CD4-positive, CD25-positive, alpha-beta regulatory T cell (primary cell): ENCODE data around the gene ZC3H13. TPM values are rescaled to one million over a fixed set of nuclear protein-coding genes. Genes with fewer than 3 reads are reported as not detected.

Experiments used
- ATAC-seq, 2 donors: fragments of 150-1000 bp; cut with Tn5 transposase; one replicate each; pipeline ENCODE4 v1.10.0; 2021; ENCODE audit warnings: low read depth in 2 of 2, moderate number of reproducible peaks in 2 of 2, moderate library complexity in 1 of 2
- DNase-seq, 3 donors: peaks; one replicate each; pipeline versions ENCODE4 v3.0.0 to v3.0.0-alpha.2; 2012 to 2022; ENCODE audit warnings: mixed read lengths in 1 of 3
- H3K27ac ChIP-seq: one replicate; pipeline ENCODE4 v1.7.0; 2013; ENCODE audit warnings: mild to moderate bottlenecking, low read length; ENCODE audit not compliant: insufficient read depth, poor library complexity, severe bottlenecking
- H3K27me3 ChIP-seq: one replicate; pipeline ENCODE4 v1.7.0; 2013; ENCODE audit warnings: low read length; ENCODE audit not compliant: control insufficient read depth, insufficient read depth
- H3K36me3 ChIP-seq: one replicate; pipeline ENCODE4 v1.7.0; 2013; ENCODE audit warnings: mild to moderate bottlenecking, low read length, moderate library complexity; ENCODE audit not compliant: control insufficient read depth, insufficient read depth
- H3K4me1 ChIP-seq: 2 replicates; pipeline ENCODE4 v1.7.0; 2013; ENCODE audit warnings: mild to moderate bottlenecking, low read length; ENCODE audit not compliant: insufficient read depth, control insufficient read depth, poor library complexity, severe bottlenecking
- H3K4me3 ChIP-seq: one replicate; pipeline ENCODE4 v1.7.0; 2013; ENCODE audit warnings: low read depth, mild to moderate bottlenecking, low read length, moderate library complexity
- H3K9me3 ChIP-seq, 2 experiments: 1 replicate in 1 of 2; 2 replicates in 1 of 2; pipeline ENCODE4 v1.7.0; 2013; ENCODE audit warnings: low read length in 2 of 2, mild to moderate bottlenecking in 1 of 2, moderate library complexity in 1 of 2; ENCODE audit not compliant: control insufficient read depth in 2 of 2
- H3K27ac Mint-ChIP-seq, 3 donors: one replicate each; pipeline ENCODE4 v1.8.0; 2020 to 2022; ENCODE audit warnings: mild to moderate bottlenecking in 3 of 3, mixed read lengths in 3 of 3, moderate library complexity in 2 of 3
- H3K27me3 Mint-ChIP-seq: one replicate; pipeline ENCODE4 v1.8.0; 2022; ENCODE audit warnings: mild to moderate bottlenecking, mixed read lengths
- H3K36me3 Mint-ChIP-seq: one replicate; pipeline ENCODE4 v1.8.0; 2020; ENCODE audit warnings: mixed read lengths
- H3K4me1 Mint-ChIP-seq, 4 donors: one replicate each; pipeline ENCODE4 v1.8.0; 2020 to 2022; ENCODE audit warnings: mixed read lengths in 4 of 4, mild to moderate bottlenecking in 1 of 4
- H3K4me3 Mint-ChIP-seq, 4 donors: one replicate each; pipeline ENCODE4 v1.8.0; 2020 to 2022; ENCODE audit warnings: mild to moderate bottlenecking in 4 of 4, mixed read lengths in 4 of 4, moderate library complexity in 3 of 4
- H3K9me3 Mint-ChIP-seq, 7 donors: one replicate each; pipeline ENCODE4 v1.8.0; 2020 to 2022; ENCODE audit warnings: mixed read lengths in 7 of 7, mild to moderate bottlenecking in 3 of 7, moderate library complexity in 2 of 7
- polyA plus RNA-seq, 4 donors: library from polyadenylated mRNA; unstranded; fragments of 300-500 nt; fragmentation: Illumina TruSeq; gene quantifications; one replicate each; pipeline ENCODE4 v1.2.3, GENCODE V29; 2021
- total RNA-seq: library from RNA; stranded (reverse); gene quantifications from one replicate; pipeline ENCODE4 v1.2.3, GENCODE V29; 2022

Gene ZC3H13
- total and polyA plus RNA-seq, 5 donors from 2014 or later, result 23.7 to 58.4 (median 25.3) TPM

GRCh38 chr13:45950386-45951000 is 102.1 kb downstream of the ZC3H13 start:
- Mint-ChIP-seq H3K27me3 (no peaks in the 10 kb centered on the region), H3K27ac (no peak overlapping the region), H3K9me3 (no peaks in the 10 kb centered on the region), H3K4me3 (no peak overlapping the region), H3K4me1 (no peaks in the 10 kb centered on the region), H3K36me3 (peaks cover 11% of the 10 kb centered on the region)
- no peaks in the 10 kb centered on the region for H3K9me3 ChIP-seq
- no peaks in the 10 kb centered on the region for H3K27me3 ChIP-seq
- peaks cover 6% of the 10 kb centered on the region for H3K36me3 ChIP-seq
- DNase-seq, result no peak
- H3K27ac ChIP-seq, result no peak overlapping the region
- no peak overlapping the region for H3K4me3 ChIP-seq
- ATAC-seq, result no peak
- no peaks in the 10 kb centered on the region for H3K4me1 ChIP-seq

DNA sequence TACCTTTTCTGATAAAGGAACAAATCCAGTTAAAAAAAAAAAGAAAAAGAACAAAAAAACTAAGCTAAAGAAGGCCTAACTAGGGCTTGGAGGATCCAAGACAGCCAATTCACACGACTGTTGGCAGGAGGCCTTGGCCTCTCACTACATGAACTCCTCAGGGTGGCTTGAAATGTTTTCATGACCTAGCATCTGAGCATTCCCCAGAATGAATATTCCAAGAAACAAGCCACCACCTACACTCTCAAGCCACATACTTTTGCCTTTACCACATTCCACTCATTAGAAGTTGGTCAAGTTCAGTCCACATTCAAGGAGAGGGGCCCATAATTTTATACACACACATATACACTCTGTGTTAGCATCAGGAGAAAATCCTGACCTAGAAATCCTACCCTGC is 103.4 kb downstream of the ZC3H13 start:
- DNase-seq (no peak), ATAC-seq (no peak)
- no peak overlapping the region for H3K4me3 Mint-ChIP-seq
- Histone ChIP-seq H3K36me3 (peaks cover 2% of the 10 kb centered on the region), H3K4me3 (no peak overlapping the region), H3K4me1 (no peaks in the 10 kb centered on the region), H3K27ac (no peak overlapping the region), H3K9me3 (no peaks in the 10 kb centered on the region), H3K27me3 (no peaks in the 10 kb centered on the region)
- H3K36me3 Mint-ChIP-seq, result peaks cover 4% of the 10 kb centered on the region
- no peaks in the 10 kb centered on the region for H3K9me3 Mint-ChIP-seq
- H3K4me1 Mint-ChIP-seq, result no peaks in the 10 kb centered on the region
- no peaks in the 10 kb centered on the region for H3K27me3 Mint-ChIP-seq
- peak overlapping the region in 1 of 3 donors; percentile 76 for H3K27ac Mint-ChIP-seq

- peaks cover 9% of the 10 kb centered on the region for H3K27me3 Mint-ChIP-seq
- no peak overlapping the region for H3K4me3 Mint-ChIP-seq
- DNase-seq (no peak), ATAC-seq (no peak)
- H3K27ac Mint-ChIP-seq, result no peak overlapping the region
- Histone ChIP-seq H3K36me3 (no peaks in the 10 kb centered on the region), H3K9me3 (no peaks in the 10 kb centered on the region), H3K4me1 (no peaks in the 10 kb centered on the region), H3K4me3 (no peak overlapping the region), H3K27ac (no peak overlapping the region), H3K27me3 (peaks cover 4% of the 10 kb centered on the region)
- no peaks in the 10 kb centered on the region for H3K36me3 Mint-ChIP-seq
- no peaks in the 10 kb centered on the region for H3K4me1 Mint-ChIP-seq
- H3K9me3 Mint-ChIP-seq, result no peaks in the 10 kb centered on the region
These were observed 108.6 kb downstream of the ZC3H13 start for GRCh38 chr13:45943965-45944364.

DNA sequence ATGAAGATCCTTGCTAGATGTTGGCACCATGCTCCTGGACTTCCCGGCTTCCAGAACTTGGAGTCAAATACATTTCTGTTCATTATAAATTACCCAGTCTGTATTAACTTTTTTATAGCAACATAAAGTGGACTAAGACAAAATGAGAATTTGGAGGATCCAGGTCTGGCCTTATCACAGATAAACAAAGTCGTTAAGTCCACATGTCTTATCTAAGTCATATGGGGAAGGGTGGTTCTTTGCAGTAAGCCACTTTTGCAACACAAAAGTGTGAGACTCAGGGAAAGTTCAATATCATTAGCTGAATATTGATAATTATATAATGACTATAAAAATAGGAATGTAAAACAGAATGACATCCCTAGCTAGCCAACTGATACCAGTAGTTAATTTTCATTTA is 109.4 kb downstream of the ZC3H13 start:
- H3K4me3 ChIP-seq, result no peak overlapping the region
- no peak overlapping the region for H3K27ac ChIP-seq
- H3K36me3 Mint-ChIP-seq, result no peaks in the 10 kb centered on the region
- ATAC-seq (no peak), DNase-seq (no peak)
- H3K4me1 Mint-ChIP-seq, result no peaks in the 10 kb centered on the region
- H3K27me3 ChIP-seq, result peaks cover 4% of the 10 kb centered on the region
- no peak overlapping the region for H3K27ac Mint-ChIP-seq
- H3K27me3 Mint-ChIP-seq, result peaks cover 9% of the 10 kb centered on the region
- no peaks in the 10 kb centered on the region for H3K9me3 Mint-ChIP-seq
- H3K4me1 ChIP-seq, result no peaks in the 10 kb centered on the region
- no peak overlapping the region for H3K4me3 Mint-ChIP-seq
- no peaks in the 10 kb centered on the region for H3K9me3 ChIP-seq
- H3K36me3 ChIP-seq, result no peaks in the 10 kb centered on the region

GRCh38 chr13:45941261-45941660 is 111.3 kb downstream of the ZC3H13 start:
- H3K4me1 Mint-ChIP-seq, result no peaks in the 10 kb centered on the region
- Histone ChIP-seq H3K27me3 (peaks cover 4% of the 10 kb centered on the region), H3K4me3 (no peak overlapping the region), H3K27ac (no peak overlapping the region), H3K4me1 (no peaks in the 10 kb centered on the region), H3K9me3 (no peaks in the 10 kb centered on the region), H3K36me3 (no peaks in the 10 kb centered on the region)
- DNase-seq (no peak), ATAC-seq (no peak)
- H3K9me3 Mint-ChIP-seq, result no peaks in the 10 kb centered on the region
- H3K4me3 Mint-ChIP-seq, result no peak overlapping the region
- H3K27me3 Mint-ChIP-seq, result peaks cover 14% of the 10 kb centered on the region
- H3K36me3 Mint-ChIP-seq, result no peaks in the 10 kb centered on the region
- no peak overlapping the region for H3K27ac Mint-ChIP-seq

DNA sequence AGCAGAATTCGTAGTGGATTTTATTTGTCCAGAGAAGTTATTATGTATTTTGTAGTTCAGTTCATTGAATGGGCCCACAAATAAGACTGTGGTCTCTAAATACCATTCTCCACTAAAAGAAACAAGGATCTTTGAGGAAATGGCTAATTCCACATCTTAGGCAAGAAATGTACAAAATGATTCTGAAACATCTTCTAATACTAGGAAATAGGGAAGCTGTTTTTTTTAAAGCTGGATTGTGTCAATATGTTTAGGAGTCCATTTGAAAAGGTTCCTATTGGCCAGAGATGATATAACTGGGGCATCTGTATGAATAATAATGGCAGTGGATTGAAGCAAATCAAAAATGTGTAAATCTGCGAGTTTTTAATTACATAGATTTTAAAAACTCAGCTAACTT is 112.5 kb downstream of the ZC3H13 start:
- Mint-ChIP-seq H3K27ac (no peak overlapping the region), H3K4me3 (no peak overlapping the region), H3K4me1 (no peaks in the 10 kb centered on the region), H3K27me3 (peaks cover 21% of the 10 kb centered on the region), H3K36me3 (no peaks in the 10 kb centered on the region), H3K9me3 (no peaks in the 10 kb centered on the region)
- H3K9me3 ChIP-seq, result no peaks in the 10 kb centered on the region
- H3K4me1 ChIP-seq, result no peaks in the 10 kb centered on the region
- peaks cover 4% of the 10 kb centered on the region for H3K27me3 ChIP-seq
- H3K27ac ChIP-seq, result no peak overlapping the region
- ATAC-seq (no peak), DNase-seq (no peak)
- H3K4me3 ChIP-seq, result no peak overlapping the region
- H3K36me3 ChIP-seq, result no peaks in the 10 kb centered on the region

DNA sequence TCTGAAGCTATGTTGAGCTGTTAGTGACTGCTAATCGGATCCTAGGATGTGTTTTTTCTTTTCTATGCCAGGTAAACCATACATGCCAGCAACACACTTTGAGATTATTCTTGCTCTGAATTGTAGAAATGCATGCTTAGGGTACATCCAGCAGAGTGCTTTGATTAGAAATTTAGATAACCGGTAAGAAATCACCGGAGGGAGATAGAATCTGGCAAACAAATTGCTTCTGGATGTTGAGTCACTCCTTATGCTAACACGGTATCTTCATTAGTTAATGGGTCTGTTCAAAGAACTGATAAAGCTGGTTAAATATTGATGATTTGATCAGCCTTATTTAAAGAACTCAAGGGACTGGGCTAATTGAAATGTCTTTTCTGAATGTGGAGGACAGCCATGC is 115.9 kb downstream of the ZC3H13 start:
- no peak overlapping the region for H3K4me3 ChIP-seq
- H3K36me3 ChIP-seq, result no peaks in the 10 kb centered on the region
- Mint-ChIP-seq H3K4me3 (no peak overlapping the region), H3K27ac (no peak overlapping the region), H3K27me3 (peaks cover 28% of the 10 kb centered on the region), H3K36me3 (no peaks in the 10 kb centered on the region), H3K4me1 (no peaks in the 10 kb centered on the region), H3K9me3 (no peaks in the 10 kb centered on the region)
- no peaks in the 10 kb centered on the region for H3K9me3 ChIP-seq
- no peaks in the 10 kb centered on the region for H3K4me1 ChIP-seq
- no peak overlapping the region for H3K27ac ChIP-seq
- DNase-seq (no peak), ATAC-seq (no peak)
- peaks cover 3% of the 10 kb centered on the region for H3K27me3 ChIP-seq

DNA sequence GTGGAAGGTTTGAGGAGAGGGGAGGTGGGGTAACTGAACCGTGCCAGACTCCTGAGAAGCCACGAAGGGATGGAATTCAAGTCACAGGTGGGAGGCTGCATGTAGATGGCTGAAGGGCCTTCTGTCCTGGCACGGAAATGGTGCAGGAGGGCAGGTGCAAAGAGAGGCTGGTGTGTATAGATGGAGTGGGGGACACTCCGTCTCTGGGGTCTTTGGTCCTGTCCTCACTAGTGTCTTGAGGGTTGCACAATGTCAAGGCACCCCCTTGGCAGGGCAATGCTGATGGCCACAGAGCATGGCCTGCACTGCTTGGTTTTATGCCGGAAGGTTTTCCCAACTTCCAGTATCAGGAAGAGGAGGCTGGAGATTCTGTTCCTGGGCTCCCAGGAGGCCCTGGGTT is 118.3 kb downstream of the ZC3H13 start:
- peaks cover 3% of the 10 kb centered on the region for H3K27me3 ChIP-seq
- H3K27ac ChIP-seq, result no peak overlapping the region
- Mint-ChIP-seq H3K4me1 (no peaks in the 10 kb centered on the region), H3K27ac (no peak overlapping the region), H3K9me3 (no peaks in the 10 kb centered on the region), H3K36me3 (no peaks in the 10 kb centered on the region), H3K27me3 (peaks cover 21% of the 10 kb centered on the region), H3K4me3 (no peak overlapping the region)
- no peaks in the 10 kb centered on the region for H3K4me1 ChIP-seq
- DNase-seq (no peak), ATAC-seq (no peak)
- H3K36me3 ChIP-seq, result no peaks in the 10 kb centered on the region
- H3K9me3 ChIP-seq, result no peaks in the 10 kb centered on the region
- H3K4me3 ChIP-seq, result no peak overlapping the region
